ENCODE data around the gene RAP1GAP2. TPM values are rescaled to one million over a fixed set of nuclear protein-coding genes. Genes with fewer than 3 reads are reported as not detected.

The RAP1GAP2 gene
- total and polyA plus RNA-seq, 2 of the 8 experiments (the other 6 are each of a cell fraction or from before 2014, with no cell fraction given), result 24.0 to 63.8 TPM

DNA sequence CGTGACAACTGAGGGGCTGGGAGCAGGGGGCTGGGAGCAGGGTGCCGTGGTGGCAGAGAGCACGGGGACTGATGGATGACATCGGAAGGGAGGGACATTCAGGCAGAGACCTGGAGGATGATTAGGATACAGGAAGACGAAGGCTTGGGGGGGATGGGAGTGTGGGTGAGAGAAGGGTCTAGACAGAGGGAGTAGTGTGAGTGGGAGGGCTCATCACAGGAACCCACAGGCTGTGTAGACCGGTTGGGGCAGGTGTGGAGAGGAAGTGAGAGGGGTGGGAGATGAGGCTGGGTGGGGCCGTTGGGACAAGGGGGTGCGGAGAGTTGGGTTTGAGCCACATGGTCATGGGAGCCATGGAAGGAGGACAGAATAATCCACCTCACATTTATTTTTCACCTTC is 83.8 kb downstream of the RAP1GAP2 start:
- 0 out of 2 replicates have a peak, but pooled peaks cover 1% of the 10 kb centered on the region for H3K23me2 ChIP-seq (ENCODE audit: low read depth, low read length)
- no peaks in the 10 kb centered on the region for H3K9me3 ChIP-seq (ENCODE audit: insufficient read depth in 2 of 2, low read depth in 1 of 2, low read length in 1 of 2)
- H3K18ac ChIP-seq (ENCODE audit: extremely low read depth, low read length), result no peak overlapping the region
- peaks cover 8 to 36% (median 20%) of the 10 kb centered on the region in 4 experiments for H3K4me1 ChIP-seq (replicated peaks in 1 of 4; ENCODE audit: control insufficient read depth in 3 of 4, insufficient read depth in 4 of 4, low read length in 3 of 4)
- no peak for FAIRE-seq
- H3K4me3 ChIP-seq (ENCODE audit: extremely low read depth in 1 of 4, insufficient read depth in 2 of 4, low read depth in 3 of 4, low read length in 4 of 4), result no peak overlapping the region
- peaks cover 38% of the 10 kb centered on the region for H3K79me1 ChIP-seq (ENCODE audit: low read depth, low read length)
- H3K36me3 ChIP-seq (ENCODE audit: control insufficient read depth in 2 of 4, insufficient read depth in 4 of 4, low read length in 3 of 4), result no peaks in the 10 kb centered on the region; a peak in 2 of 8 replicates
- no peaks in the 10 kb centered on the region for H3K27me3 ChIP-seq (replicated peaks in 1 of 4; ENCODE audit: control insufficient read depth in 3 of 4, extremely low read depth in 1 of 4, insufficient read depth in 3 of 4, low read length in 3 of 4)
- H3K27ac ChIP-seq (ENCODE audit: low read depth, low read length), result no peak overlapping the region
- H4K5ac ChIP-seq (ENCODE audit: insufficient read length, low read depth, low read length), result no peak overlapping the region
- CTCF ChIA-PET (ENCODE audit: partially characterized antibody), result interaction anchor here (2.2 kb wide), 1 partner anchor 9 kb away, joined by 8 read pairs; no protein-coding TSS in a partner anchor
- no peak overlapping the region for H4K8ac ChIP-seq (ENCODE audit: extremely low read depth, insufficient read depth, low read length)
- peak overlapping the region; percentile 12; the same call in 1 of the 2 replicates for H2BK12ac ChIP-seq (ENCODE audit: low read depth, low read length)
- H3K23ac ChIP-seq (ENCODE audit: insufficient read length), result no peak overlapping the region
- peaks cover 0 to 4% of the 10 kb centered on the region in 2 experiments for H4K20me1 ChIP-seq (replicated peaks in 1 of 2; ENCODE audit: control insufficient read depth in 1 of 2, insufficient read depth in 2 of 2, low read length in 2 of 2)
- no peak overlapping the region for H4K91ac ChIP-seq (replicated peaks; ENCODE audit: insufficient read length, low read length)
- H3K14ac ChIP-seq (ENCODE audit: insufficient read length), result no peak overlapping the region
- no peak overlapping the region for H2BK15ac ChIP-seq (ENCODE audit: low read length)
- H3K4me2 ChIP-seq (ENCODE audit: insufficient read depth in 1 of 2, low read depth in 2 of 2, low read length in 2 of 2), result no peak overlapping the region
- DNase-seq (ENCODE audit: low read depth in 1 of 2, low spot score in 2 of 2), result no peak
- no peak overlapping the region for H3K56ac ChIP-seq (replicated peaks; ENCODE audit: insufficient read length, low read depth, low read length)
- peaks cover 6 to 84% of the 10 kb centered on the region in 2 experiments; a peak in 3 of 4 replicates for H3K79me2 ChIP-seq (ENCODE audit: control insufficient read depth in 1 of 2, insufficient read depth in 2 of 2, low read length in 2 of 2)
- H3K4ac ChIP-seq (replicated peaks; ENCODE audit: insufficient read length, low read depth, low read length), result peak overlapping the region; percentile 8
- no peak overlapping the region for H2BK120ac ChIP-seq (replicated peaks; ENCODE audit: low read depth, low read length)
- no peak overlapping the region for H3K9ac ChIP-seq (replicated peaks in 1 of 4; ENCODE audit: extremely low read depth in 1 of 4, low read depth in 3 of 4, low read length in 3 of 4)
- WGBS, 2 experiments (ENCODE audit: extremely low coverage in 1 of 2, insufficient coverage in 1 of 2, insufficient read length in 1 of 2, insufficient replicate concordance in 2 of 2, low coverage in 1 of 2, low lambda C conversion rate in 2 of 2, missing lambda C conversion rate in 1 of 2), result 95% methylated on average over 7 of the region's 8 CpGs; no CpG with 5 or more reads in 1 of the 2 experiments
- POLR2A ChIA-PET (ENCODE audit: partially characterized antibody), result no interaction called here
- H2BK5ac ChIP-seq (ENCODE audit: low read depth, low read length), result peak overlapping the region; percentile 27; the same call in 1 of the 2 replicates
- H2AK5ac ChIP-seq (ENCODE audit: low read depth, low read length), result peak overlapping the region; percentile 45; the same call in 1 of the 2 replicates
- H2AFZ ChIP-seq (ENCODE audit: low read length), result no peak overlapping the region
- no peak overlapping the region for H2BK20ac ChIP-seq (ENCODE audit: low read length)
- TF ChIP-seq TAF1 (IDR thresholded peaks at IDR 0.05; ENCODE audit: low read depth, low read length) (no peak), BRCA1 (IDR thresholded peaks at IDR 0.05; ENCODE audit: low read depth, low read length) (no peak), CBX5 (IDR thresholded peaks at IDR 0.05; ENCODE audit: low read depth, low read length) (no peak), RBBP5 (IDR thresholded peaks at IDR 0.05; ENCODE audit: borderline replicate concordance, low read depth, low read length) (no peak), GTF2F1 (IDR thresholded peaks at IDR 0.05; ENCODE audit: borderline replicate concordance, low read depth, low read length) (no peak), TEAD4 (IDR thresholded peaks at IDR 0.05; ENCODE audit: low read depth, low read length) (no peak), JUND (IDR thresholded peaks at IDR 0.05; ENCODE audit: low read length) (no peak), SP4 (IDR thresholded peaks at IDR 0.05; ENCODE audit: low read length) (no peak), RAD21 (IDR thresholded peaks at IDR 0.05 in 1 of 2, conservative IDR thresholded peaks at IDR 0.05 in 1 of 2; ENCODE audit: low read depth in 2 of 2, low read length in 2 of 2) (no peak), SIRT6 (IDR thresholded peaks at IDR 0.05; ENCODE audit: low read length) (no peak)
- TF ChIP-seq, protein P1, sequence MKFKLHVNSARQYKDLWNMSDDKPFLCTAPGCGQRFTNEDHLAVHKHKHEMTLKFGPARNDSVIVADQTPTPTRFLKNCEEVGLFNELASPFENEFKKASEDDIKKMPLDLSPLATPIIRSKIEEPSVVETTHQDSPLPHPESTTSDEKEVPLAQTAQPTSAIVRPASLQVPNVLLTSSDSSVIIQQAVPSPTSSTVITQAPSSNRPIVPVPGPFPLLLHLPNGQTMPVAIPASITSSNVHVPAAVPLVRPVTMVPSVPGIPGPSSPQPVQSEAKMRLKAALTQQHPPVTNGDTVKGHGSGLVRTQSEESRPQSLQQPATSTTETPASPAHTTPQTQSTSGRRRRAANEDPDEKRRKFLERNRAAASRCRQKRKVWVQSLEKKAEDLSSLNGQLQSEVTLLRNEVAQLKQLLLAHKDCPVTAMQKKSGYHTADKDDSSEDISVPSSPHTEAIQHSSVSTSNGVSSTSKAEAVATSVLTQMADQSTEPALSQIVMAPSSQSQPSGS (IDR thresholded peaks at IDR 0.05; ENCODE audit: low read length), result no peak
- TF ChIP-seq, protein P2, sequence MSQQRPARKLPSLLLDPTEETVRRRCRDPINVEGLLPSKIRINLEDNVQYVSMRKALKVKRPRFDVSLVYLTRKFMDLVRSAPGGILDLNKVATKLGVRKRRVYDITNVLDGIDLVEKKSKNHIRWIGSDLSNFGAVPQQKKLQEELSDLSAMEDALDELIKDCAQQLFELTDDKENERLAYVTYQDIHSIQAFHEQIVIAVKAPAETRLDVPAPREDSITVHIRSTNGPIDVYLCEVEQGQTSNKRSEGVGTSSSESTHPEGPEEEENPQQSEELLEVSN (IDR thresholded peaks at IDR 0.05), result no peak
